Measurements from ENCODE around the gene PRUNE2. TPM values are rescaled to one million over a fixed set of nuclear protein-coding genes. Genes with fewer than 3 reads are reported as not detected.

PRUNE2 gene
- total RNA-seq, 1 donor from 2014 or later = 3.3 TPM

GRCh38 chr9:76626980-76627379 is 278.9 kb downstream of the PRUNE2 start:
- DNase-seq (ENCODE audit: extremely low spot score, unreplicated experiment) = no peak
- no peaks in the 10 kb centered on the region for H3K9me3 Mint-ChIP-seq
- no peak overlapping the region for H3K27ac Mint-ChIP-seq
- no peaks in the 10 kb centered on the region for H3K27me3 Mint-ChIP-seq
- H3K4me3 Mint-ChIP-seq = no peak overlapping the region
- no peaks in the 10 kb centered on the region for H3K36me3 Mint-ChIP-seq
- H3K4me1 Mint-ChIP-seq (ENCODE audit: unreplicated experiment) = peaks cover 14% of the 10 kb centered on the region
- TF ChIP-seq, protein P1, sequence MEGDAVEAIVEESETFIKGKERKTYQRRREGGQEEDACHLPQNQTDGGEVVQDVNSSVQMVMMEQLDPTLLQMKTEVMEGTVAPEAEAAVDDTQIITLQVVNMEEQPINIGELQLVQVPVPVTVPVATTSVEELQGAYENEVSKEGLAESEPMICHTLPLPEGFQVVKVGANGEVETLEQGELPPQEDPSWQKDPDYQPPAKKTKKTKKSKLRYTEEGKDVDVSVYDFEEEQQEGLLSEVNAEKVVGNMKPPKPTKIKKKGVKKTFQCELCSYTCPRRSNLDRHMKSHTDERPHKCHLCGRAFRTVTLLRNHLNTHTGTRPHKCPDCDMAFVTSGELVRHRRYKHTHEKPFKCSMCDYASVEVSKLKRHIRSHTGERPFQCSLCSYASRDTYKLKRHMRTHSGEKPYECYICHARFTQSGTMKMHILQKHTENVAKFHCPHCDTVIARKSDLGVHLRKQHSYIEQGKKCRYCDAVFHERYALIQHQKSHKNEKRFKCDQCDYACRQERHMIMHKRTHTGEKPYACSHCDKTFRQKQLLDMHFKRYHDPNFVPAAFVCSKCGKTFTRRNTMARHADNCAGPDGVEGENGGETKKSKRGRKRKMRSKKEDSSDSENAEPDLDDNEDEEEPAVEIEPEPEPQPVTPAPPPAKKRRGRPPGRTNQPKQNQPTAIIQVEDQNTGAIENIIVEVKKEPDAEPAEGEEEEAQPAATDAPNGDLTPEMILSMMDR (conservative IDR thresholded peaks at IDR 0.05) = no peak

- Mint-ChIP-seq H3K9me3 (no peaks in the 10 kb centered on the region), H3K4me3 (no peak overlapping the region), H3K4me1 (ENCODE audit: unreplicated experiment) (peaks cover 11% of the 10 kb centered on the region), H3K27me3 (no peaks in the 10 kb centered on the region), H3K27ac (no peak overlapping the region), H3K36me3 (no peaks in the 10 kb centered on the region)
- TF ChIP-seq, protein P1 (conservative IDR thresholded peaks at IDR 0.05) = no peak
- no peak for DNase-seq (ENCODE audit: extremely low spot score, unreplicated experiment)
Measured at GRCh38 chr9:76626141-76626540, 279.8 kb downstream of the PRUNE2 start.

- Mint-ChIP-seq H3K4me3 (no peak overlapping the region), H3K9me3 (no peaks in the 10 kb centered on the region), H3K36me3 (no peaks in the 10 kb centered on the region), H3K27ac (no peak overlapping the region), H3K27me3 (no peaks in the 10 kb centered on the region), H3K4me1 (ENCODE audit: unreplicated experiment) (peaks cover 9% of the 10 kb centered on the region)
- no peak for DNase-seq (ENCODE audit: extremely low spot score, unreplicated experiment)
- TF ChIP-seq, protein P1 (conservative IDR thresholded peaks at IDR 0.05) = no peak
Measured at GRCh38 chr9:76624391-76625048, 281.4 kb downstream of the PRUNE2 start.

DNA sequence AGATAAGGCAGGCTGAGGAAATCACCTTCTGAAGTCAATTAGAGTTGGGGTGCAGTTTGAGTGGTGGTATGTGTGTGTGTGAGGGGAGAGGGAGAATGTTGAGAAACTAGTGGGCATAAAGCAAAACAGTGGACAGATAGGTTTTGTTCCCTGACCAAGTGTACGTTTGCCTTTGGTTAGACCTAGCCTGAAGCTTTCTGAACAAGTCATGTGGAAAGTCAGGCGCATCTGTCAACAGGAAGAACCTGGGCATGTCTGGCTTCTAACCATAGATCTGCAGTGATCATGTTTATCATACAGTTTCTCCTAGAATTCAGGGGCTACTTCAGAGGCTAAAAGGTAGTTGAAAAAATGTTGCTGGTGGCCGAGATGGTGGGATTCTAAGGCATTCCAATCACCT is 284.9 kb downstream of the PRUNE2 start:
- DNase-seq (ENCODE audit: extremely low spot score, unreplicated experiment) = no peak
- TF ChIP-seq, protein P1 (conservative IDR thresholded peaks at IDR 0.05) = no peak
- no peak overlapping the region for H3K4me3 Mint-ChIP-seq

GRCh38 chr9:76620581-76620980 is 285.3 kb downstream of the PRUNE2 start:
- Mint-ChIP-seq H3K27me3 (no peaks in the 10 kb centered on the region), H3K9me3 (no peaks in the 10 kb centered on the region), H3K4me1 (ENCODE audit: unreplicated experiment) (peaks cover 15% of the 10 kb centered on the region), H3K36me3 (no peaks in the 10 kb centered on the region), H3K4me3 (no peak overlapping the region), H3K27ac (no peak overlapping the region)
- TF ChIP-seq, protein P1 (conservative IDR thresholded peaks at IDR 0.05) = no peak
- no peak for DNase-seq (ENCODE audit: extremely low spot score, unreplicated experiment)

More for the DNA sequence above, 284.9 kb downstream of the PRUNE2 start:
- Mint-ChIP-seq H3K4me1 (ENCODE audit: unreplicated experiment) (peaks cover 15% of the 10 kb centered on the region), H3K27ac (no peak overlapping the region), H3K27me3 (no peaks in the 10 kb centered on the region), H3K36me3 (no peaks in the 10 kb centered on the region), H3K9me3 (no peaks in the 10 kb centered on the region)

Data from type B pancreatic cell (in vitro differentiated cells).